ENCODE data around the gene MSH6.

DNA sequence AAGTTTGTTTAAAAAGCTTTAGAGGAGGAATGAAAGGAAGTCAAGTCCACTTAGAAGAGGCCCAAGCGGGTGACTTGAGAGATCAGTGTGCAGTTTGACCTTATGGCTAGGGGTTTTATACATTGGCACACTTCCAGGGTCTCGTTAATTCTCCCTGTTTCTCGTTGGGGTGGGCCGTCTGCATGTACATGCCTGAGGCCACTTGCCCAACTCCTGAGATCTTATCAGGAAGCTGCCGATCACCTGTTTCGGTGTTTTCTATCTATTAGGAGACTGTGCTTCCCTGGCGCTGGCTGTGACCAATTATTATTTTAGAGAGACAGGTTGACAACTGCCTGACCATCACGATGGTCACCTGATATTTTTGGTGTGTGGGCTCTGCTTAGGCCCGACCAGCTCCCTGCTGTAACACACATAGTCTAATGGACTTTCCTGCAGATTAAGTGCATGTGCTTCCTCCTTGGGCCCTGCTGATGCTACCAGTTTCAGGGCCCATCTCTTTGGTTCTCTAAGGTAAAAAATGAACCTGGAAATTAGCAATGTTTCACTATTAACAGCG, 31.0 kb upstream of the MSH6 start:
- TF ChIP-seq CTCF (IDR thresholded peaks at IDR 0.05; ENCODE audit: low read length) (no peak), EZH2 (optimal IDR thresholded peaks at IDR 0.05; ENCODE audit: low read depth, low read length) (no peak), EZH2phosphoT487 (IDR thresholded peaks at IDR 0.05; ENCODE audit: low read length) (no peak)
